HAP-1 (cell line): Measurements from ENCODE around the gene TBC1D24.

ENCODE experiments used
- DNase-seq, 2 experiments: peaks; one replicate each; pipeline ENCODE4 v3.0.0-alpha.2; 2016 to 2020; ENCODE audit warnings: low spot score in 2 of 2
- H3K27me3 ChIP-seq: fragments of 250-450 bp; sonication (Bioruptor Pico); 2 replicates; pipeline ENCODE4 v1.5.1; 2020; ENCODE audit warnings: low read depth, mild to moderate bottlenecking, moderate library complexity
- H3K36me3 ChIP-seq: fragments of 250-450 bp; sonication (Bioruptor Pico); replicated peaks from 2 replicates; pipeline ENCODE4 v1.5.1; 2020; ENCODE audit warnings: mild to moderate bottlenecking
- H3K4me1 ChIP-seq: fragments of 250-450 bp; sonication (Bioruptor Pico); 2 replicates; pipeline ENCODE4 v1.5.1; 2020; ENCODE audit warnings: mild to moderate bottlenecking
- H3K4me3 ChIP-seq: fragments of 250-450 bp; sonication (Bioruptor Pico); 2 replicates; pipeline ENCODE4 v1.5.1; 2020; ENCODE audit warnings: mild to moderate bottlenecking, moderate library complexity
- H3K9me3 ChIP-seq: fragments of 250-450 bp; sonication (Bioruptor Pico); 2 replicates; pipeline ENCODE4 v1.5.1; 2020; ENCODE audit warnings: mild to moderate bottlenecking, moderate library complexity
- in situ Hi-C: fragments of 300-500 bp; cut with MboI; formaldehyde crosslinking; loops from 3 replicates; pipeline ENCODE4 v1.14.3; 2020; ENCODE audit warnings: low sequenced_read_pairs, inconsistent platforms, mixed read lengths

TBC1D24 gene

DNA sequence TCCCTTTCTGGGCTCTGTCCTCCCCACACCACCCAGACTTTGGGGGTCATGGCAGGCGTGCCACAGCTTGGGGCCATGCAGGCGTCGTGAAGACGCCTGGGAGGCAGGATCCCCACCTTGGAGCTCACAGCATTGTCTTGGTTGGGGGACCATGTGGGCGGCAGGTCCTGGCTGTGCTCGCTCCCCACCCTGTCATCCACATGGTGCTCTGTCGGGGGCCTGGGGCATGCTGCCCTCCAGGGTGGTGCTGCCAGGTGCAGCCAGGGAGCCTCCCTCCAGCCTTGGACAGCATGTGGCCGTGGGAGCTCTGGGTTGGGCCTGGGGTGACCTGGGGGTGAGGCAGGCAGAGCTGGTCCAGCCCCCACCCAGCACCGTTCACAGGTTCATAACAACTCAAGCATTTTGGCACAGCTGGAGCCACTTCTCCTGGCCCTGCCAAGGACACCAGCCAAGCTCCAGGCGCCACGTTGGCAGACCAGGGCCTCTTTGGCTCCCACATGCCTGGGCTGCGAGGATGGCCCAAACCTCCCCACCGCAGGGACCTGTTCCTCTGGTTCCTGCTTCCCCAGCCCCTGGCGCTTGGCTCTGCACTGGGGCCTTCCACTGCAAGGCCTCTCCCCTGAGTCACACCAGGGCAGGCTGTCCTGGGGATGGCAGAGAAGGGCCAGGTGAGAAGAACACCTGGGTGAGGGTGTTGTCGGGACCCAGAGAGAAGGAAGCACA lies 23.8 kb downstream of the TBC1D24 start:
- no peak for DNase-seq

DNA sequence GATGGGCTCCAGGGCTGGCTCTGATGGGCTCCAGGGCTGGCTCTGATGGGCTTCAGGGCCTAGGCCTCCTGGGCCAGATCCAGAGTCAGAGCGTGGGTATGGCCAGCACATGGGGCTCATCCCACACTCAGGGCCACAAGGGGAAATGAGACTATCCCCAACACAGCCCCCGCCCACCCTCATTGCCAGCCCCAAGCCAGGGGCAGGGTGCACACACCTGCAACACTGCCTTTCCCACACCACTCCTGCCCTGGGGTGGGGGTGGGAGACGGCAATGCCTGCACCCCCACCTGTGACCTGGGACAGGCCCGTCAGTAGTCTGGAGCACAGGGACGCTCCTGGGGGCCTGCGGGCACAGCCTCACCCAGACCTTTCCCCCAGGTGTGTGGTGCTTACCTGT lies 24.5 kb downstream of the TBC1D24 start:
- H3K27me3 ChIP-seq: no peaks in the 10 kb centered on the region
- in situ Hi-C loops: no loop called here
- peaks cover 13% of the 10 kb centered on the region for H3K36me3 ChIP-seq

More for the DNA sequence above, 23.8 kb downstream of the TBC1D24 start:
- Histone ChIP-seq H3K27me3 (no peaks in the 10 kb centered on the region), H3K9me3 (no peaks in the 10 kb centered on the region), H3K4me3 (no peak overlapping the region), H3K36me3 (peaks cover 13% of the 10 kb centered on the region), H3K4me1 (peaks cover 5% of the 10 kb centered on the region; the same call in 1 of the 2 replicates)
- in situ Hi-C loops: no loop called here

GRCh38 chr16:2499890-2500429 lies 25.0 kb downstream of the TBC1D24 start:
- in situ Hi-C loops: loop anchor here (25.0 kb wide), 1 partner anchor 513 kb away; the partner anchor contains the start of genes GFER, NOXO1 and SYNGR3
- Histone ChIP-seq H3K4me1 (peaks cover 5% of the 10 kb centered on the region; the same call in 1 of the 2 replicates), H3K4me3 (no peak overlapping the region), H3K9me3 (no peaks in the 10 kb centered on the region), H3K27me3 (no peaks in the 10 kb centered on the region), H3K36me3 (peaks cover 13% of the 10 kb centered on the region)
- DNase-seq: no peak

More for the DNA sequence above, 24.5 kb downstream of the TBC1D24 start:
- Histone ChIP-seq H3K9me3 (no peaks in the 10 kb centered on the region), H3K4me1 (peaks cover 5% of the 10 kb centered on the region; the same call in 1 of the 2 replicates), H3K4me3 (no peak overlapping the region)
- no peak for DNase-seq

DNA sequence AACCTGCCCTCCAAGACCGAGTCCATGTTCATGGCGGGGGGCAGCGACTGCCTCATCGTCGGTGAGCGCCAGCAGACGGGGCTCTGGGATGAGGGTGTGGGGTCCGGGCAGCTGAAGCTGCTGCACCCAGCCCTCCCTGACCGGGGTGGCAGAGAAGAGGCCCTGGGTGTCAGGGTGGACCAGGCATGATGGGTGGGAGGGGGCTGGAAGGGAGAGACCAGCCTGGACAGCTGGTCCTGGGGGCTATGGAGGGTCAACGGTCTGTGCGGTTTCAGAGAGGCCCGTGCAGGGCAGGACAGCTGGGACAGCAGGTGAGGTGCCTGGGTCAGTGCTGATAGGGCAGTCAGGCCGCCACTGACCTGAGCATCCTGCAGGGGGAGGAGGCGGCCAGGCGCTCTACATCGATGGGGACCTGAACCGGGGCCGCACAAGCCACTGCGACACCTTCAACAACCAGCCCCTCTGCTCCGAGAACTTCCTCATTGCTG lies 25.5 kb downstream of the TBC1D24 start:
- Histone ChIP-seq H3K27me3 (no peaks in the 10 kb centered on the region), H3K36me3 (peaks cover 13% of the 10 kb centered on the region), H3K4me3 (no peak overlapping the region), H3K9me3 (no peaks in the 10 kb centered on the region), H3K4me1 (peaks cover 5% of the 10 kb centered on the region; the same call in 1 of the 2 replicates)
- in situ Hi-C loops: loop anchor here (25.0 kb wide), 1 partner anchor 513 kb away; the partner anchor contains the start of genes GFER, NOXO1 and SYNGR3
- DNase-seq: no peak

DNA sequence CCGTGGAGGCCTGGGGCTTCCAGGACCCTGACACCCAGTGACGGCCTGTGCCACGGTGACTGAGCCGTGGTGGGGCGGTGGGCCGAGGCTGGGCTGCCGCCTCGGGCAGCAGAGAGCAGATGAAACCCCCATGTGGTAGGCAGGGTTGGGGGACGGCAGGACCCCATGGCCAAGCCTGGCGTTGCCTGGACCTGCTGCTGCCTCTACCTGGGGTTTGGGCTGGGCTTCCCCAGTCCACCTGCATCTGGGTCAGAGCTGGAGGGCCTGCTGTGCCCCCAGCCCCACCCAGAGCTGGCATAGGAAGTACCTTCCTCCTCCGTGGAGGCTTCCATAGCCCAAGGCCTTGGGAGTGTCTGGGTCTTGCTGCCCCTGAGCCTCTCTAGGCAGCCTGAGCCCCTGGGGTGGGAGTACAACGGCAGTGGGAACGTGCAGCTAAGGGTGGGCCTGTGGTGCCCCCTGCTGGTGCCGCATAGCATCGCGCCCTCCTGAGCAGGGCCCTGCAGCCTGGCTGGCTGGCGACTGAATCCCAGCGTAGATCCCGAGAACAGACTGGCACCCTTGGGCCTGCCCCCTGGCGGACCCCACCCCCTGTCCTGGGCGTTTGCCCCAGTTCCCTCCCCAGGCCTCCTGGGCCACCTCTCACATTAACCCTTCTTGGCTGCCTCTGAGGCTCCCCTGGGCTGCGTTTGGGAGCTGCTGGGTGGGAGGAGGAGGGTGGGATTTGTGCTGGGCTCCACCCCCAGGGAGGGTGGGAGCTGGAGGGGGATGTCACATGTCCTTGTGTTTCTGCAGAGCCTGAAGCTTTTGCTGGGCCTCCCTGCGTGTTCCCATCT lies 26.2 kb downstream of the TBC1D24 start:
- peaks cover 13% of the 10 kb centered on the region for H3K36me3 ChIP-seq
- no peaks in the 10 kb centered on the region for H3K27me3 ChIP-seq
- in situ Hi-C loops: loop anchor here (25.0 kb wide), 1 partner anchor 514 kb away; the partner anchor contains the start of genes GFER, NOXO1 and SYNGR3
- no peaks in the 10 kb centered on the region for H3K9me3 ChIP-seq
- DNase-seq: peak; percentile 73 to 92
- peak overlapping the region; percentile 21 for H3K4me3 ChIP-seq
- peaks cover 5% of the 10 kb centered on the region; the same call in 1 of the 2 replicates for H3K4me1 ChIP-seq

DNA sequence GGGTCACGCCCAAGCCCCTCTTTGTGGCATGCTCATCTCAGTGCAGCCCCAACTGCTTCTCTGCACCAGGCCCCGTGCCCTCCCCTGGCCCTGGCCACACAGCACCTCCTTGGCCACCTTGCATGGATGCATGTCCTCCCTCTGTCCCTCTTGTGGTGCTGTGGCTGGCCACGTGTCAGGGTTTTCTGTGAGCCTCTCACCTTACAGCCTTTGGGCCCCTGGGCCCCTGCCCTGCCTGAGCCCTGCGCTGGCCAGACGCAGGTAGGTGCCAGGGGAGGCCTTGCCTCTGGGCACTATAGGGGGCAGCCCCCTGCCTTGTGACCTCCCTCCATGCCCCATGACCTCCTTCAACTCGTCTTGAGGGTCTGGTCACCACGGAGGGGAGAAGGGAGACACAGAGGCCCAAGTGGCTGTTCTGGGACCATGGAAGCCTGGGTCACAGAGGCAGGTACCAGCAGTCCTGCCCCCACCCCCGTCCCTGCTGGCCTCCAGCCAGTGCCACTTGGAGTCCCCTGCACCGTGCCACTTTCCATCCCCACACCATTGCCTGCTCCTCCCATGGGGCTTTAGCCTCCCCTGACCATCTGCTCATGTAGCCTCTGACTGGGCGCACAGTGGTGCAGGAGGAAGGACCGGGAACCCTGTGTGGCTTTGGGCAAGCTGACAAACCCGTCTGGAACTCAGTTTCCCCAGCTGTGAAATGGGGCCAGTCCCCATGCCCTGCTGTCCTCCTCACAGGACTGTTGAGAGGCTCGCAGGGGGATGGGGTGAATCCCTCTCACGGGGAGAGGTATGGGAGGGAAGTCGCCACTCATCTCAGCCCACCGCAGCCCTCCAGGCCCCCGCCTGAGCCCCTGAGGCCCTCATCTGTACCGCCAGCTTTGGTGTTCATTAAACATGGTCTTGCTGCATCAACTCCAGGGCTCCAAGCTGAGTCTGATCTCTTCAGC lies 27.3 kb downstream of the TBC1D24 start:
- H3K27me3 ChIP-seq: no peaks in the 10 kb centered on the region
- DNase-seq: no peak
- no peaks in the 10 kb centered on the region for H3K9me3 ChIP-seq
- H3K4me1 ChIP-seq: peaks cover 5% of the 10 kb centered on the region; the same call in 1 of the 2 replicates
- in situ Hi-C loops: loop anchor here (25.0 kb wide), 1 partner anchor 515 kb away; the partner anchor contains the start of genes GFER, NOXO1 and SYNGR3
- peaks cover 3% of the 10 kb centered on the region for H3K36me3 ChIP-seq
- H3K4me3 ChIP-seq: no peak overlapping the region

- H3K36me3 ChIP-seq: no peaks in the 10 kb centered on the region
- H3K4me1 ChIP-seq: peaks cover 5% of the 10 kb centered on the region; the same call in 1 of the 2 replicates
- DNase-seq: no peak
- in situ Hi-C loops: loop anchor here (25.0 kb wide), 1 partner anchor 518 kb away; the partner anchor contains the start of genes GFER, NOXO1 and SYNGR3
- H3K27me3 ChIP-seq: no peaks in the 10 kb centered on the region
- no peak overlapping the region for H3K4me3 ChIP-seq
- H3K9me3 ChIP-seq: no peaks in the 10 kb centered on the region
Measured at GRCh38 chr16:2505695-2506094, 30.8 kb downstream of the TBC1D24 start.

DNA sequence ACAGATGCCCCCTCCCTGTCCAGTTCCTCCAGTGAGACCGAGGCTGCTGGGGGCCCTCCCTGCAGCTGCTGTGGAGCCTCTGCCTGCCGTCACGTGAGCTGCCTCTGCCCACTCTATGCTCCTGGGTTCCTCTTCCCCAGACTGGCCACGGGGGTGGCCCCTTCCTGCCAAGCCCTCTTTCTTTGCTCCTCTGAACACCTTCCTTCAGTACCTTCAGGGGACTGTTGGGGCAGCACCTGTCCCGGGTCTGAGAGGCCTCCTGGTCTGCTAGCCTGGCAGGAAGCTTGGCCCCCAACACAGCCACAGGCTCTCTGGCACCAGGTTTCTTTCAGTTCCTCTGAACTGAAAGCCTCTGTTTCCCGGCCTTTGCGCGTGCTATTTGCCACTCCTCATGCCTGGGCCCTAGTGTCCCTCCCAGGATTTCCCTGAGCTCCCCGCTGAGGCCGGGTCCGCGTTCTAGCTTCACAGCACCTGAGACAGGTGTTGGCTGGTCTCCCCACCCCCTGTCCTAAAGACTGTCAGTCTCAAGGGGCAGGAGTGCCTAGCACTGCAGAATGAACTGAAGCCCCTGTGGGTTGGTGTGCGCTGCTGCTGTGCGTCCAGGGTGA lies 32.2 kb downstream of the TBC1D24 start:
- H3K4me3 ChIP-seq: no peak overlapping the region
- H3K36me3 ChIP-seq: no peaks in the 10 kb centered on the region
- no peaks in the 10 kb centered on the region for H3K27me3 ChIP-seq
- no peak for DNase-seq
- H3K9me3 ChIP-seq: no peaks in the 10 kb centered on the region
- H3K4me1 ChIP-seq: no peaks in the 10 kb centered on the region
- in situ Hi-C loops: loop anchor here (25.0 kb wide), 1 partner anchor 520 kb away; the partner anchor contains the start of genes GFER, NOXO1 and SYNGR3

- in situ Hi-C loops: loop anchor here (25.0 kb wide), 1 partner anchor 520 kb away; the partner anchor contains the start of genes GFER, NOXO1 and SYNGR3
Measured at GRCh38 chr16:2507665-2508064, 32.7 kb downstream of the TBC1D24 start.

DNA sequence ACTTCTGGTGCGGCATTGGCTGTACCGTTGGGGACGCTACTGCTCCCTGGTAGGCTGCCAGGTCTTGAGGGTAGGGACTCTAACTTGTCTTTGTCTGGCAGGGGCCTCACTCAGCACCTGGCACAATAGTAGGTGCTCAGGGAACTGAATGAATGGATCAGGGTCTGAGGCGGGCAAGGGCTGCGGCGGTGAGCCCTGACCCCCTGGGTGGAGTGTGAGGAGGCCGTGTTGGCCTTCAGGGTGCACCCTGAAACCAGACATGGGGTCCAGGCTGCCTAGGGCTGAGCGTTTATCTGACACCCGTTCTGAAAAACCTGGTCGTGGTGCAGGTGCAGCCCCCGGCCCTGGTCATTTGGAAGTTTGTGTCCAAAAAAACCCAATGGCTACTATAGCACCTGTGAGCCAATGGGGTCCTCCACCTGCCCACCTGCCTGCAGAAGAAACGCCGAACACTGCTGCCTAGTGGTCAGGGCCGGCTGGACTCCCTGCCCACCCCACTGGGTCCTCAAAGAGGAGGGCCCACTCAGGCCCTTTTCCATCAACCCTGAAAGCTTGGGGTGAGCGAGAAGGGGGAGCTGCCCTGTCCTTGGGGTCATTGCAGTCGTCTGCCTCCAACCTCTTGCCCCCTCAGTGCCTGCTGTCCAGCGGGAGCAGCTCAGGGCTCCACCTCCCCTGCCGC lies 33.9 kb downstream of the TBC1D24 start:
- no peak overlapping the region for H3K4me3 ChIP-seq
- H3K27me3 ChIP-seq: no peaks in the 10 kb centered on the region
- no peaks in the 10 kb centered on the region for H3K9me3 ChIP-seq
- no peaks in the 10 kb centered on the region for H3K36me3 ChIP-seq
- H3K4me1 ChIP-seq: peaks cover 5% of the 10 kb centered on the region
- in situ Hi-C loops: loop anchor here (25.0 kb wide), 1 partner anchor 522 kb away; the partner anchor contains the start of genes GFER, NOXO1 and SYNGR3
- DNase-seq: no peak

More at GRCh38 chr16:2507665-2508064, 32.7 kb downstream of the TBC1D24 start:
- Histone ChIP-seq H3K4me1 (no peaks in the 10 kb centered on the region), H3K9me3 (no peaks in the 10 kb centered on the region), H3K36me3 (no peaks in the 10 kb centered on the region), H3K4me3 (no peak overlapping the region), H3K27me3 (no peaks in the 10 kb centered on the region)
- DNase-seq: no peak

DNA sequence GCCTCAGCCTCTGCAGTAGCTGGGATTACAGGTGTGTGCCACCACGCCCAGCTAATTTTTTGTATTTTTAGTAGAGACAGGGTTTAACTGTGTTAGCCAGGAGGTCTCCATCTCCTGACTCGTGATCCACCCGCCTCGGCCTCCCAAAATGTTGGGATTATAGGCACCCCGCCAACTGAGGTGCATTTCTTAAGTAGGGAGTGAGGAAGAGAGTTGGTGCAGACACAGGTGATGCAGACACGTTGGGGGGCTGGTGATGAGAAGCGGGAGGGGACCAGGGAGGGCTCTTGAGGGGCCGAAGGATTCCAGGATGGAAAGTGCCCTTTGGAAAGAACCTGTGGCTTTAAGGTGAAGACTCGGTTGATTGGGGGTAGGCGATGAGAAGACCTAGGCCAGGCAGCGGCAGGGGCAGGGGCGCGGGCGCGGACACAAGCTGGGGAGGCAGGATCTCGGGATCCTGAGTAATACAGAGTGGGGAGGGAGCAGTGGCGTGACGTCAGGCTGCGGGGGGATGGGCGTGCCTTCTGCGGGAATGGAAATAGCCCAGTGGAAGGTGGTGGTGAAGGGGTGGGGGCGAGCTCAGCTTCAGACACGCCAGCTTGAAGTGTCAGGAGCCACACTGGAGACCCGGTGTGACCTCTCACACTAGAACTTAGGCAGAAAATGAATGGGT lies 36.3 kb downstream of the TBC1D24 start:
- Histone ChIP-seq H3K4me1 (peaks cover 5% of the 10 kb centered on the region), H3K9me3 (no peaks in the 10 kb centered on the region), H3K4me3 (no peak overlapping the region), H3K27me3 (no peaks in the 10 kb centered on the region), H3K36me3 (no peaks in the 10 kb centered on the region; the same call in 1 of the 2 replicates)
- no peak for DNase-seq
- in situ Hi-C loops: loop anchor here (25.0 kb wide), 1 partner anchor 524 kb away; the partner anchor contains the start of genes GFER, NOXO1 and SYNGR3
